ENCODE results near the gene KREMEN2. TPM values are rescaled to one million over a fixed set of nuclear protein-coding genes. Genes with fewer than 3 reads are reported as not detected.

Gene KREMEN2
- total and polyA plus RNA-seq, 2 of the 13 experiments (the other 11 are each of a cell fraction or from before 2014, with no cell fraction given) = 0.48 to 1.2 TPM

GRCh38 chr16:2981177-2981898 is 17.3 kb downstream of the KREMEN2 start (continued):
- TF ChIP-seq CAMTA2 (CRISPR knock-in tag; IDR thresholded peaks at IDR 0.05; ENCODE audit: borderline replicate concordance) = no peak
- no peak for TF ChIP-seq HMGA1 (CRISPR knock-in tag; conservative IDR thresholded peaks at IDR 0.05)
- TF ChIP-seq ZHX1 (CRISPR knock-in tag; IDR thresholded peaks at IDR 0.05; ENCODE audit: low read depth) = no peak; the same call in 1 of the 2 replicates
- 0 out of 2 replicates have a peak, but pooled peaks have one; percentile 4 for TF ChIP-seq FOSL2 (CRISPR knock-in tag; IDR thresholded peaks at IDR 0.05)
- TF ChIP-seq CBX5 (CRISPR knock-in tag; IDR thresholded peaks at IDR 0.05; ENCODE audit: borderline replicate concordance) = no peak
- no peak for TF ChIP-seq ZNF672 (CRISPR knock-in tag; IDR thresholded peaks at IDR 0.05)
- peak; percentile 14; the same call in 1 of the 2 replicates for TF ChIP-seq ZNF317 (CRISPR knock-in tag; IDR thresholded peaks at IDR 0.05)
- no peak for TF ChIP-seq SCMH1 (CRISPR knock-in tag; IDR thresholded peaks at IDR 0.05; ENCODE audit: borderline replicate concordance)
- TF ChIP-seq SP1 (IDR thresholded peaks at IDR 0.05) = no peak
- TF ChIP-seq SP1 (CRISPR knock-in tag; IDR thresholded peaks at IDR 0.05) = peak; percentile 17; the same call in 1 of the 2 replicates
- TF ChIP-seq TP53 (CRISPR knock-in tag; conservative IDR thresholded peaks at IDR 0.05) = no peak
- TF ChIP-seq PAF1 (CRISPR knock-in tag; IDR thresholded peaks at IDR 0.05) = no peak
- no peak for TF ChIP-seq ZNF598 (CRISPR knock-in tag; IDR thresholded peaks at IDR 0.05; ENCODE audit: borderline replicate concordance)
- TF ChIP-seq ZBTB7B (CRISPR knock-in tag; IDR thresholded peaks at IDR 0.05) = peak; percentile 75
- no peak; the same call in 1 of the 2 replicates for TF ChIP-seq ZNF644 (CRISPR knock-in tag; IDR thresholded peaks at IDR 0.05; ENCODE audit: low read depth)
- no peak for TF ChIP-seq ZNF740 (CRISPR knock-in tag; IDR thresholded peaks at IDR 0.05)
- TF ChIP-seq HOXA7 (CRISPR knock-in tag; IDR thresholded peaks at IDR 0.05) = no peak
- TF ChIP-seq SPEN (CRISPR knock-in tag; IDR thresholded peaks at IDR 0.05; ENCODE audit: low read depth) = no peak; the same call in 1 of the 2 replicates
- TF ChIP-seq KDM2A (CRISPR knock-in tag; IDR thresholded peaks at IDR 0.05; ENCODE audit: borderline replicate concordance, low read depth) = peak; percentile 15; the same call in 1 of the 2 replicates
- TF ChIP-seq AHR (CRISPR knock-in tag; IDR thresholded peaks at IDR 0.05) = no peak
- no peak for TF ChIP-seq ZNF761 (CRISPR knock-in tag; conservative IDR thresholded peaks at IDR 0.05)
- TF ChIP-seq NR2F2 (IDR thresholded peaks at IDR 0.05; ENCODE audit: borderline replicate concordance, low read depth) = 0 out of 2 replicates have a peak, but pooled peaks have one; percentile 27
- TF ChIP-seq ZNF75D (CRISPR knock-in tag; IDR thresholded peaks at IDR 0.05; ENCODE audit: borderline replicate concordance) = no peak
- TF ChIP-seq ZNF207 (IDR thresholded peaks at IDR 0.05; ENCODE audit: borderline replicate concordance) = no peak
- TF ChIP-seq ZNF256 (CRISPR knock-in tag; conservative IDR thresholded peaks at IDR 0.05) = no peak; the same call in 1 of the 2 replicates
- TF ChIP-seq E2F2 (CRISPR knock-in tag; IDR thresholded peaks at IDR 0.05; ENCODE audit: borderline replicate concordance) = no peak

All from HepG2 (cell line).